HG03342 (cell line): ENCODE results near the gene H2BK1.

Source experiments
- ATAC-seq: cut with Tn5 transposase; IDR thresholded peaks from one replicate; pipeline ENCODE4 v1.9.1; 2021; ENCODE audit warnings: mild to moderate bottlenecking, moderate library complexity; ENCODE audit not compliant: unreplicated experiment

Gene H2BK1

DNA sequence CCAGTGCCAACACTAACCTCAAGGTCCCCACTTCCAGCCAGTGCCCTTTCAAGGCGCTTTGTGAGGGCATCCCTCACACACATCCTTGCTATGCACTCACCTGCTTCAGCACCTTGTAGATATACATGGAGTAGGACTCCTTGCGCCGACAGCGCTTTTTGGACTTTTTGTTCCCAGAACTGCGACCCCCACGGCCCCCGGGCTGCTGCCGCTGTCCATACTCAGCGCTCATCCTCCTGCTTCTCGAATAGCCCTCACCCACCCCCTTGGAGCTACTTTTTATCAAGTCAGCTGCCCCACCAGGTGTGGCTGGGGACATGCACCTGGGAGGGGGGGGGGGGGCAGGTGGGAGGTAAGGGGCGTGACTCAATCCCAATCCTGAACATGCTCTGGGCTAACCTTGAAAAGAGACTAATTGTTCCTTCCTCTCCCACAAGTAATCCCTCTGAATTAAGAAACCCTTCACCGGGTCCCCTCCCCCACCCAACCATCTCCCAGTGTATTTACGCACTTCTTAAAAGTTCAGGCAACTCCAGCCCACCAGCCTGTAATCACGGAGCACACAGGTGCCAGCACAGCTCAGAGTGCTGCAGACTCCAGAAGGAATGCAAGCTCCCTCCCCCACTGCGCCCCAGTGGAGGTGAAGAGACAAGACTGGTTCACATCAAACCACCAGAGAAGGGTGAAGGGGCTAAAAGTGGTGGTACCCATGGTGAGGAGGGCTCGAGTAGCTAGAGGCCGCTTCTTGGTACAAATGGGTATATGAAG lies at the start of gene H2BK1:
Gene H2BK1 (minus strand): TSS at position 402 of the 768 bp plus-strand sequence. CDS start 170 bp downstream, at position 232.
- ATAC-seq = no peak

GRCh38 chr7:151257990-151258389 lies 47.7 kb upstream of the H2BK1 start:
- no peak for ATAC-seq

DNA sequence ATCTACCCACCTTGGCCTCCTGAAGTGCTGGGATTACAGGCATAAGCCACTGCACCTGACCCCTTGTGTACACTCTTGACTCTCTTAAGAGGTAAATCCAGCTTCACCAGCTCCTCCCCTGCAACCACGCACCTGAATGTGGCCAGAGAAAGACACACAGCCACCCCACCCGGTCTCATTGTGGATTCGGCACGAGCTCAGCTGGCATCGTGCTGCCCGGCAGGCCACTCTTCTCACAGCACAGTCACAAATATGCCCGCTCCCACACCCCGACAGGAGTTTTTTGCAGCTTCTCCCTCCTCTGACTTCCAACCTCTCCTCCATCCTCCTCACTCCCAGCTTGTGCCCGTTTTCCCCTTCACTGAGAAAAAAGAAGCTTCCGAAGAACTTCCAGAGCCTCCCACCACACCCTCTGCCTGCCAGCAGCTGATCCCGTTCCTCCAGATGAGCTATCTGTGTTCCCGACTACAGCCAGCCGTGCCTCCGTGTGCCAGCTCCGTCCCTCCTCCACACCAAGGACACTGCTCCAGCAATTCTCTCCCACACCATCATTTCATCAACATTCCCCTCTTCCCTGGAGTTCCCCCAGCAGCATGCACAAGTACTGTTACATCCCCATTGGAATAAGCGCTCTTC lies 46.2 kb upstream of the H2BK1 start:
- no peak for ATAC-seq

- ATAC-seq = no peak
Measured at GRCh38 chr7:151255390-151255789, 45.1 kb upstream of the H2BK1 start.

DNA sequence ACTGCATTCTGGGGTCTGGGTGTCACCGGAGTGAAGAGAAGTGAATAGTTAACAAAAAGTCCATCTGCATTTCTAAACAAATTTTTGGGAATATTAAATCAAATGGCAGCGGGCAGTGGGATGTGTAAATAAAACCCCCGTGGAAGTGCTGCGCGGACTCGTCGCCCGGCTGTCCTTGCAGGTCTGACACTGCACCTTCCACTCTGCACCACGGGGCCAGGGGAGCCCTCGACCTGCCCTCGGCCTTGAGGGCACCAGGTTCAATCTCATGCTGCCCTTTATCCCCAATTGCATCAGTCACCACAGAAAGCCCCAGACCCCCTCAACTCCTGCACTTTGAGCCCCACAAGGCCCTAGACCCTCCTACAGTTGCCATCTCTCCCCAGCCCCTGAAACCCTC lies 44.6 kb upstream of the H2BK1 start:
- ATAC-seq = no peak

DNA sequence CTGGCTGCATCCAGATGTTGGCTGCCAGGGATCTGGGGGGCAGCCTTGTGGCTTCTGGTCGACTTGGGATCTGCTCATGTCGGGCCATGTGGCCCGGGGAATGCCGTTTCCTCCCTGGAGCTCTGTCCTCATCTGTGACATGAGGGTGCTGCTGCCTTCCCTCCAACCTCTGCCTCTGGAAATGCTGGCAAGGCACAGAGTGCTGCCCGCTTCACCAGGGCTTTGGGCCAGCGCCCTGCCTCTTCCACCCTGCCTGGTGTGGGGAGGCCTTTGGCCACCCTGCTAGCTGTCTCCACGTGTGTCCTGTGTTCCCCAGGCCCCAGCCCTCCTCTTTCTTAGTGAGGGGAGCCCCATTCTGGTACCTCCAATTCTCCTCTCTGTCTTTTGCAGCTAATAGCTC lies 44.0 kb upstream of the H2BK1 start:
- no peak for ATAC-seq

- no peak for ATAC-seq
Measured at GRCh38 chr7:151252961-151253711, 42.8 kb upstream of the H2BK1 start.

- ATAC-seq = no peak
Measured at GRCh38 chr7:151252561-151252835, 42.2 kb upstream of the H2BK1 start.

- ATAC-seq = no peak
Measured at GRCh38 chr7:151251689-151252560, 41.6 kb upstream of the H2BK1 start.

GRCh38 chr7:151251328-151251688 lies 41.0 kb upstream of the H2BK1 start:
- no peak for ATAC-seq

DNA sequence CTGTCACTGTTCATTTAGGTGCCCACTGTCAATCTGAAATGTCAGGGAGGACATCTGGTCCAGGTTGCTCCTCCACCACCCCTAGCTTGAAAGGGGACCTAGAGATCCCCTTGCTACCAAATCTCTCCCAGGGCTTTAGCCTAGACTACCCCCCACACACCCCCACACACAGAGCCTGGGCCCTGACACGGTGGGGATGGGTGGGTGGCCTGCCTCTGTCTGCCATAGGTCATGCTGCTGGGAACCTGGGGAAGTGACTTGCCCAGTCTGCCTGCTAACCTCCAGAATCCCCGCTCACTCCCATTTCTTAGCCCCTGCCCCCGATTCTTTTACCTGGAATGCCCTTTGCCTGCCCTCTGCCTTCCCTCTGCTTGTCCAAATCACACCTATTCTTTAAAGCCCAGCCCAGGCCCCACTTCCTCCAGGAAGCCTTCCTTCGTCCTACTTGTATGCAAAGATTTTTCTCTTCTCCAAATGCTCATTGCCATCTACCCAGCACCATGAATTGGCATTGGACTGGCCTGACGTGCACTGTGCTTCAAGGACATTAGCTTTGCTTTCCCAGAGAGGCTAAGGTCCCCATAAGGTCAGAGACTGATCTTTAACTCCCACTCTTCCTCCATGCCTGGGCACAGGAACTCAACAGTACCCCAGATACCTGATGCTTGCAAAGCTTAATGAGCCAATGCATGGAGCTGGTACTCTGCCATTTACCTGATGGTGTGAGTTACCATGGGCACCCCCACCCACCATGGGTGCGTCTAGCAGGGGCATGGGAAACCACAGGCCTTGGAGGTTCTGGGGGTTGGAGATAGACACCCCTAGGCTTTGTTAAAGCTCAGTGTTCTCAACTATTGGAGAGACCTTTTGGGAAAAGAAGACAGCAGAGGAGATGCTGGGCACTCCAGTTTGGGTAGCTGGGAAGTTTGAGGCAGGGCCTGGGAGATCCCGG lies 40.2 kb upstream of the H2BK1 start:
- ATAC-seq = no peak

DNA sequence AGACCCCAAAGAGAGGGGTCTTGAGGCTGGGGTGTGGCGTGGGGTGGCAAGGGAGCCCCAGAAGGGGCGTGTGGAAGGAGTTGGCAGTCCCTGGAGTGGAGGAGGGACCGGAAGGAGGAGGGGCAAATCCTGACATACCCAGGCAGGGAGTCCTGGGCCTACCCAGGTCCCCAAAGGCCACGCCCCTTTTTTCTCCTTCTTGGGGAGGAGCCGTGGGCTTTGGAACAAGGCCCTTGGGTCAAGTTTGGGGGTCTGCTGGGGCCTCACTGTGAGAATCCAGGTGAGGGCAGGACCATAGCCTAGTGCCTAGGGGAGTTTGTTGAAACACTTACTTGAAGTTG lies 39.4 kb upstream of the H2BK1 start:
- ATAC-seq = no peak

DNA sequence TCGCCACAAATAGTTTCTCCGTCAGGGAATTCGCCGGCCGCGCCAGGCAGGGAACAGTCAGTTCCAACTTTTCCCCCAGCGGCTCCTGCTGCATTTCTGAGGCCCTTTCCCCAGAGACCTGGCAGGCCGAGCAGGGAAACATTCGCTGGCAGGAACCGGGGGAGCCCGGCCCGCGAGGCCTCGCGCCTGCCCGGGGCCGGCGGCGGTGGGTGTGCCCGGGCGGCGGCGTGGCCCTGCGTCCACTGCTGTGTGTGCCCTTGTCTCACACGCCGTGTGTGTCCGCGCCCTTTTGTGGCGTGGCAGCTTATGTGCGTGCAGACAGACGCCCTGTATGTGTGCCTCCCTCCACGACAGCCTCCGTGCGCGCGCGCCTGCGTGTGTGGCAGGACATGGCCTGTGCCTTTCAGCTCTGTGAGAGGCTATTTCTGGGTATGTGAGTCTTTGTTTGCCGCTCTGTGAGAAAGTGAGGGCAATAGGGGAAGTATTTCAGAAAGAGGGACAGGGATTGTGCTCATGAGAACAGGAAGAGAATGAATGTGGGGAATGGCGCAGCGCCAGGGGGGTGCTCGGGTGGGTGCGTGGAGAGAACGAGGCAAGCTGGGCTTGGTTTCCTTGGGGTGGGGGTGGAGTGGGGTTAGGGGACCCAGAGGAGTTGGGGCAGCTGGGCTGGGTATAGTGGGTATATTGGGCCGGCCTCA lies 38.9 kb upstream of the H2BK1 start:
- no peak for ATAC-seq

DNA sequence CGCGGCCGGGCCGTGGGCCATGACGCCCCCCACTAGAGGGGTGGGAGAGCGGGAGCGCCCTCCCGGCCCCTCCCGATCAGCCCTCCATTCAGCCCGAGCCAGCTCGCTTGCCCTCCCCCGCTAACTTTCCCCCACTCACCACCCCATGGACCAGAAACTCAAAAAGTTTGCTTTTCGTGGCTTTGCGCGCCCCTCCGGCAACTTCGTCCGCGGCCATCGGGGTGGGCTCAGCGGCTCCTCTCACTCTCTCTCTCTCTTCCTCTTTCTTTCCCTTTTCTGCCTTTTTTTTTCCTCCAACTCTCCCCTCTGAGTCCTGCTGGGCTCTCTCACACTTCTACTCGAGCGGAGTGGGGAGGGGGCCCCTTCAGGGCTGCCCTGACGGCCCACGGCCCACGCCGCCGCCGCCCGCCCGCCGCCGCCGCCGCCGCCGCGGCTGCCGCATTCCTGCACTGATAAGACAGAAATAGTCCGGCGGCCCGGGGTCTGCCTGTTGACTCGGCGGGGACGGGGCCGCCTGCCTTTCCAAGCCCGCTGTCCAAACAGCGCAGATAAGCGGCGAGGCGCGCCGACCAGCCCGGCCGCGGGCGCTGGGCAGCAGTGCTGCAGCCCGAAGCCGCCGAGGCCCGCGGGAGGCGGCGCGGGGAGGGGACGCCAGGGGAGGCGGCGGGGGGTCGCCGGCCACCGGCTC lies 38.2 kb upstream of the H2BK1 start, which contains the start of gene SMARCD3:
Gene SMARCD3 (minus strand): TSS at position 349 of the 688 bp plus-strand sequence. CDS start 132 bp downstream, at position 217.
- ATAC-seq = no peak

- ATAC-seq = no peak
Measured at GRCh38 chr7:151247611-151248345, 37.5 kb upstream of the H2BK1 start.

DNA sequence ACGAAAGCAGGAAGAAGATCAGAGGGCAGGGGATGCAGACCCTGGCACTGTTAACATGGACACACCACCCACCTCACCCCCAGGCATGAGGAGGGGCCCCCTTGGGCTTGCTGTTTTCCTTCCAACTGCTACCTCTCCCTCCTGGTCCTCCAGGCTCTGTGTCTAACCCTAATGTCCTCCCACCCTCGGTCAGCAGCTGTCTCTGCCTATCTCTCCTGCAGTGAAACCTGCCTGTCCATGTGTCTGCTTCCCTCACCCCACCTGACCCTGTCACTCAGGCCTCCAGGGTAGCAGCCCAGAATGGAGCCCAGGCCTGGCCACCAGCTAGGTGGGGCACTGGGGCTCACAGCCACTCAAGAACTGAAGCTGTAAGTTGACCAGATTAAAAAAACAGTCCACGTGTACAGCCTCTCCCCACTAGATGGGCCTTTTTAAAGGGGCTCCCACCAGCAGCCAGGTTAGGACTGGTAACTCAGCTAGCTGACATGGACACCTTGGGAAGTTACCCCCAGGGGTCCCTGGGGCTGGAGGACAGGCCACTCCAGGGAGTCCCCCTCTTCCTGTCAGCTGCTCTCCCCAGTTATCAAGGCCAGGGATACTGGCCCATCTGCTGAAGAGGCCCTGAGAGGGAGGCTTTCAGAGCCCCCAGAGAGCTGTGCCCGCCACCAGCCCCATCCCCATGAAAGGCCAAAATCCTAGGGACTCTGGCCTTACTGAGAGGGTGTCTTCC lies 36.7 kb upstream of the H2BK1 start:
- ATAC-seq = no peak

GRCh38 chr7:151246102-151246850 lies 36.0 kb upstream of the H2BK1 start:
- ATAC-seq = no peak
